Parathyroid adenoma (tissue), 2 donors: ENCODE data around the gene CUL9.

Experiments used
- H2AFZ ChIP-seq: fragments of 300-600 bp; sonication (generic); one replicate; pipeline ENCODE4 v1.7.0; 2017; ENCODE audit warnings: antibody characterized with exemption, mild to moderate bottlenecking
- H3K27ac ChIP-seq: fragments of 300-600 bp; sonication (generic); one replicate; pipeline ENCODE4 v1.7.0; 2017
- H3K27me3 ChIP-seq: fragments of 300-600 bp; sonication (generic); one replicate; pipeline ENCODE4 v1.7.0; 2017; ENCODE audit warnings: low read length; ENCODE audit not compliant: control insufficient read depth, insufficient read depth
- H3K36me3 ChIP-seq: fragments of 300-600 bp; sonication (generic); one replicate; pipeline ENCODE4 v1.7.0; 2017; ENCODE audit warnings: low read length; ENCODE audit not compliant: control insufficient read depth, insufficient read depth
- H3K4me1 ChIP-seq: fragments of 300-600 bp; sonication (generic); one replicate; pipeline ENCODE4 v1.7.0; 2017; ENCODE audit warnings: control low read depth
- H3K4me2 ChIP-seq: fragments of 300-600 bp; sonication (generic); one replicate; pipeline ENCODE4 v1.7.0; 2017; ENCODE audit warnings: low read length
- H3K4me3 ChIP-seq: fragments of 300-600 bp; sonication (generic); one replicate; pipeline ENCODE4 v1.7.0; 2017; ENCODE audit warnings: low read depth, low read length
- H3K79me2 ChIP-seq: fragments of 300-600 bp; sonication (generic); one replicate; pipeline ENCODE4 v1.7.0; 2017; ENCODE audit warnings: control low read depth
- H3K9ac ChIP-seq: fragments of 300-600 bp; sonication (generic); one replicate; pipeline ENCODE4 v1.7.0; 2017; ENCODE audit warnings: mild to moderate bottlenecking
- H3K9me3 ChIP-seq: fragments of 300-600 bp; sonication (generic); one replicate; pipeline ENCODE4 v1.7.0; 2017; ENCODE audit warnings: low read length; ENCODE audit not compliant: control insufficient read depth
- CTCF ChIP-seq: fragments of 300-600 bp; sonication (generic); IDR thresholded peaks from one replicate; pipeline ENCODE4 v1.7.0; 2017; ENCODE audit warnings: antibody characterized with exemption, mild to moderate bottlenecking
- donor health status: primary hyperparathyroidism.

Gene CUL9

DNA sequence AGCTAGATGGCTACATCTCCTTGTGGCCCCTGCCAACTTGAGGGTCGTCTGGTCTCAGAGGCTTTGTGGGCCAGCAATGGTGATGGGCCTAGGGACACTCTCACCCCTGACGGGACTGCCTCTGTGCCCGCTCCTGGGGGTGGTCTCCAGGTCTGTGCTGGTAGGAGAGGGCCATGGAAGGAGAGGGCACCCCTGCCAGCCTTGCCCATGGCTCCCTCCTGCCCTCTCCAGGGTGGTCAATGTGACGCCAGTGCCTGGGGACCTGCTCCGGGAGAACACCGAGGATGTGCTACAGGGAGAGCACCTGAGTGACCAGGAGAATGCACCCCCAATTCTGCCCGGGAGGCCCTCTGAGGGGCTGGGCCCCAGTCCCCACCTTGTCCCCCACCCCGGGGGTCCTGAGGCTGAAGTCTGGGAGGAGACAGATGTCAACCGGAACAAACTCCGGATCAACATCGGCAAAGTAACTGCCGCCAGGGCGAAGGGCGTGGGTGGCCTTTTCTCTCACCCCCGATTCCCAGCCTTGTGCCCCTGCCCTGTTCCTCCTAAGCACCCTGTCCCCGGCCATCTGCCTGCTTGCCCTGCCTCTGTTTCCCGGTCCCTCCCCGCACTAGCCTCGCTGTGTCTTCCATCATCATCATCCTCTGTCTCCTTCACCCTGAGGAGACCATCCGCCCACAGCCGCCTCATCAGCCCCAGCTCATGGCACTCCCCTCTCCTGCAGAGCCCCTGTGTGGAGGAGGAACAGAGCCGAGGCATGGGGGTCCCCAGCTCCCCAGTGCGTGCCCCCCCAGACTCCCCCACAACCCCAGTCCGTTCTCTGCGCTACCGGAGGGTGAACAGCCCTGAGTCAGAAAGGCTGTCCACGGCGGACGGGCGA lies 77.1 kb downstream of the CUL9 start:
- no peak overlapping the region for H3K4me2 ChIP-seq
- TF ChIP-seq CTCF = no peak
- no peaks in the 10 kb centered on the region for H3K9me3 ChIP-seq
- no peak overlapping the region for H3K27ac ChIP-seq
- no peaks in the 10 kb centered on the region for H3K79me2 ChIP-seq
- no peak overlapping the region for H2AFZ ChIP-seq
- no peak overlapping the region for H3K4me3 ChIP-seq
- H3K36me3 ChIP-seq = no peaks in the 10 kb centered on the region
- H3K4me1 ChIP-seq = no peaks in the 10 kb centered on the region
- no peaks in the 10 kb centered on the region for H3K27me3 ChIP-seq
- no peak overlapping the region for H3K9ac ChIP-seq

DNA sequence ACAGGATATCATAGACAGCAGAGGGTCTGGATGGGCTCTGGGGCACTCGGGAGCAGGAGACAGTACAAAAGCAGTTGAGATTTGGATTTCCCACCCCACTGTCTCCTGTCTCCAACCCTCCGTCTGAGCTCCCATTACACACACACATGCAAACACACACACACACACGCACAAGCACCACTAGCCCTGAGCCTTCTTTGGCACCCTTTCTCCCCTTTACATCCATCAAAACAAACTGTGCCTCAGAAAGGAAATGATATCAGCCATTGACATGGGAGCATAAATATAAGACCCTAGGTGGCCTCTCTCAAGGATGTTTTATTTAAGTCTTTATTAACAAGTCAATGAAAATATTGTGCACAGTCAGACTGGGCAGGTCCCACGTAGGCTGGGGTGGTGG lies 78.8 kb downstream of the CUL9 start:
- no peak overlapping the region for H2AFZ ChIP-seq
- no peak for TF ChIP-seq CTCF
- H3K4me2 ChIP-seq = no peak overlapping the region
- no peak overlapping the region for H3K9ac ChIP-seq
- H3K27ac ChIP-seq = no peak overlapping the region
- no peaks in the 10 kb centered on the region for H3K27me3 ChIP-seq
- H3K4me3 ChIP-seq = no peak overlapping the region
- no peaks in the 10 kb centered on the region for H3K4me1 ChIP-seq
- H3K9me3 ChIP-seq = no peaks in the 10 kb centered on the region
- H3K79me2 ChIP-seq = no peaks in the 10 kb centered on the region
- no peaks in the 10 kb centered on the region for H3K36me3 ChIP-seq

DNA sequence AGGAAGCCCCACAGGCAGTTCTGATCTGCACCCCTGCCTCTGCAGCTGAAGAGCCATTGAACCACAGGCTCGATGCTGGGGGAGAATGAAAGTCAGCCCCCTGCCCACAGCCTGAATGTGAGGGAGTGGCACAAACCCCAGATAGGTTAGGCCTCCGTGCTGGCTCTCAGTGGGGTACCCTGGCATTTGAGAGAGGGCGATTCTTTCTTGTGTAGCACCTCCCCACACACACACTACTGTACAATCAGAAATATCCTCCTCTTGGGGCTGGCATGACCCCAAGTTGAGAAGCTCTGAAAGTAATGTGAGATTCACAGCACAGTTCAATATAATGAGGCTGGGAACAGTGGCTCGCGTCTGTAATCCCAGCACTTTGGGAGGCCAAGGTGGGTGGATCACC lies 79.2 kb downstream of the CUL9 start:
- no peak overlapping the region for H2AFZ ChIP-seq
- H3K4me2 ChIP-seq = no peak overlapping the region
- no peaks in the 10 kb centered on the region for H3K4me1 ChIP-seq
- H3K27me3 ChIP-seq = no peaks in the 10 kb centered on the region
- no peaks in the 10 kb centered on the region for H3K79me2 ChIP-seq
- H3K9me3 ChIP-seq = no peaks in the 10 kb centered on the region
- no peak overlapping the region for H3K9ac ChIP-seq
- no peaks in the 10 kb centered on the region for H3K36me3 ChIP-seq
- no peak for TF ChIP-seq CTCF
- H3K27ac ChIP-seq = no peak overlapping the region
- no peak overlapping the region for H3K4me3 ChIP-seq

DNA sequence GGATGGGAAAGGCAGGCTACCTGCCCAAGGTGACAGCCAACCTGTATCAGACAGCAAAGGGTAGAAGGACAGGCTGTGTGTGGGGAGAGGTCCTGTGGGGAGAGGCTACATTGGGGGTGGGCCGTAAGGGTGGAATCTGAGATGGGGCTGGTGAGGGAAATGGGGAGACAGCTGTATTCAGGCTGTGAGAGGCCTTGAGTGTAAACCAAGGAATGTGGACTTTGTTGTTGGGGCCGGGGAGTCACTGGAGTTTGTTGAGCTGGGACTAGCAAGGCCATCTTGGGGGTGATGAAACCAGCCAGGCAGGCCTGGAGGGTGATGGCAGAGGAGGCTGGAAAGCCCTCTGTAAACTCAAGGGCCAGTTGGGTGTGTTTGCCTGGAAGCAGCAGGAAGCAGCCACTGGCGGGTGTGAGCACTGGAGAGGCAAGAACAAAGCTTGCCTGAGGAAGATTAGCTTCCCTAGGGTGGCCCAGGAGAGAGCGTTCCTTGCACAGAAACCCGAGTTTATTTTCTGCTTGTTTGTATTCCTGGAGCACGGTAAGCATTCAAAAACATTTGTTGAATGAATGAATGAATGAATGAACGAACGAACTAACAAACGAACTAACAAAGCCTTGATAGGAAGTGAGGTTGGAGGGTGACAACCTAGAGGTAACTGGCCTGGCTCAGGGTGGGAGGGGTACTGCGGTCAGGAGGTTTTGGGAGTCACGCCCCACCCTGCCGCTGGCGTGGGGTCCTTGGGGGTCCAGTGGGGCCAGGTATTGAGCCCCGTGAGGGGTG lies 80.2 kb downstream of the CUL9 start:
- Histone ChIP-seq H3K4me1 (no peaks in the 10 kb centered on the region), H3K4me3 (no peak overlapping the region), H3K27me3 (no peaks in the 10 kb centered on the region), H3K36me3 (no peaks in the 10 kb centered on the region), H3K79me2 (no peaks in the 10 kb centered on the region), H3K4me2 (no peak overlapping the region), H3K9ac (no peak overlapping the region), H3K9me3 (no peaks in the 10 kb centered on the region), H2AFZ (no peak overlapping the region), H3K27ac (no peak overlapping the region)
- TF ChIP-seq CTCF = no peak
